Globus pallidus (tissue), 1 donor: Measurements from ENCODE around the gene ITGA7.

ENCODE experiments used
- DNase-seq: peaks from one replicate; pipeline ENCODE4 v3.0.0-alpha.2; 2015; ENCODE audit warnings: low spot score

ITGA7 gene

GRCh38 chr12:55736076-55736475, 28.4 kb upstream of the ITGA7 start:
- no peak for DNase-seq

GRCh38 chr12:55734595-55734994, 26.9 kb upstream of the ITGA7 start:
- DNase-seq: no peak

- no peak for DNase-seq
These were observed 26.2 kb upstream of the ITGA7 start for GRCh38 chr12:55733858-55734257.

- DNase-seq: no peak
These were observed 25.4 kb upstream of the ITGA7 start for GRCh38 chr12:55733021-55733555.

GRCh38 chr12:55732288-55732687, 24.6 kb upstream of the ITGA7 start:
- DNase-seq: no peak

- peak; percentile 84 for DNase-seq
These were observed 22.4 kb upstream of the ITGA7 start for GRCh38 chr12:55729819-55730818.

- peak; percentile 95 for DNase-seq
These were observed 21.5 kb upstream of the ITGA7 start, which contains the start of gene CD63 for GRCh38 chr12:55728939-55729818. Gene CD63, minus strand, starts transcription at chr12:55729009. Its CDS starts 668 bp downstream, at chr12:55728341.

- peak; percentile 77 for DNase-seq
These were observed 20.7 kb upstream of the ITGA7 start for GRCh38 chr12:55728186-55728938.

- DNase-seq: no peak
These were observed 20.0 kb upstream of the ITGA7 start for GRCh38 chr12:55727643-55728185.

- no peak for DNase-seq
These were observed 19.3 kb upstream of the ITGA7 start for GRCh38 chr12:55726971-55727370.

- DNase-seq: no peak
These were observed 17.9 kb upstream of the ITGA7 start for GRCh38 chr12:55725556-55725955.

- DNase-seq: no peak
These were observed 17.2 kb upstream of the ITGA7 start for GRCh38 chr12:55724940-55725309.

GRCh38 chr12:55724226-55724939, 16.7 kb upstream of the ITGA7 start:
- peak; percentile 77 for DNase-seq

- DNase-seq: no peak
These were observed 16.0 kb upstream of the ITGA7 start for GRCh38 chr12:55723516-55724225.

- DNase-seq: no peak
These were observed 15.2 kb upstream of the ITGA7 start for GRCh38 chr12:55722948-55723347.

- no peak for DNase-seq
These were observed 14.0 kb upstream of the ITGA7 start for GRCh38 chr12:55721601-55722213.

- peak; percentile 77 for DNase-seq
These were observed 13.3 kb upstream of the ITGA7 start for GRCh38 chr12:55720894-55721444.

- no peak for DNase-seq
These were observed 12.4 kb upstream of the ITGA7 start, which contains the start of gene RDH5 for GRCh38 chr12:55720071-55720564. Gene RDH5, plus strand, starts transcription at chr12:55720393. Its CDS starts 792 bp downstream, at chr12:55721185.

- DNase-seq: no peak
These were observed 11.7 kb upstream of the ITGA7 start for GRCh38 chr12:55719371-55719770.
